GM18519 (cell line): ENCODE measurements around the gene MEMO1.
"Not testable (repeated sequence)": the region's sequence is repeated elsewhere in the genome, so short reads cannot be mapped to it uniquely, and the experiment has no call there.

Experiments
- ATAC-seq: cut with Tn5 transposase; IDR thresholded peaks from one replicate; pipeline ENCODE4 v1.9.1; 2021; ENCODE audit warnings: mild to moderate bottlenecking, moderate library complexity; ENCODE audit not compliant: unreplicated experiment, low FRiP score

Gene MEMO1

GRCh38 chr2:31842150-31842549, 168.7 kb downstream of the MEMO1 start:
- ATAC-seq = not testable (repeated sequence)

GRCh38 chr2:31835450-31835849, 175.4 kb downstream of the MEMO1 start:
- ATAC-seq = no peak

- no peak for ATAC-seq
Measured at GRCh38 chr2:31832363-31832762, 178.4 kb downstream of the MEMO1 start.

- ATAC-seq = no peak
Measured at GRCh38 chr2:31831585-31831984, 179.2 kb downstream of the MEMO1 start.

GRCh38 chr2:31828891-31829290, 181.9 kb downstream of the MEMO1 start:
- ATAC-seq = no peak

GRCh38 chr2:31823558-31823957, 187.2 kb downstream of the MEMO1 start:
- ATAC-seq = no peak

- ATAC-seq = no peak
Measured at GRCh38 chr2:31822587-31822986, 188.2 kb downstream of the MEMO1 start.
